ENCODE data around the gene CEMIP2.

- TF ChIP-seq POLR2A (IDR thresholded peaks at IDR 0.05) (no peak), POLR2AphosphoS5 (IDR thresholded peaks at IDR 0.05) (no peak)
Measured at GRCh38 chr9:71778085-71778484, 9.8 kb upstream of the CEMIP2 start.
